Effector memory CD8-positive, alpha-beta T cell (primary cell): ENCODE results near the gene PNLDC1.
"Not testable (repeated sequence)": the region's sequence is repeated elsewhere in the genome, so short reads cannot be mapped to it uniquely, and the experiment has no call there.

Experiments used
- ATAC-seq: fragments of 150-1000 bp; cut with Tn5 transposase; replicated peaks from 2 replicates; pipeline ENCODE4 v1.10.0; 2021; ENCODE audit warnings: mild to moderate bottlenecking, moderate library complexity
- DNase-seq, 3 experiments: peaks; one replicate each; pipeline ENCODE4 v3.0.0; 2021
- H3K27ac Mint-ChIP-seq, 2 donors: one replicate each; pipeline ENCODE4 v1.8.0; 2022; ENCODE audit warnings: mild to moderate bottlenecking in 2 of 2, mixed read lengths in 2 of 2, moderate library complexity in 2 of 2
- H3K27me3 Mint-ChIP-seq, 2 donors: one replicate each; pipeline ENCODE4 v1.8.0; 2022; ENCODE audit warnings: mixed read lengths in 2 of 2
- H3K36me3 Mint-ChIP-seq: one replicate; pipeline ENCODE4 v1.8.0; 2022; ENCODE audit warnings: mild to moderate bottlenecking, moderate library complexity, mixed read lengths; ENCODE audit not compliant: insufficient read depth
- H3K4me1 Mint-ChIP-seq, 2 donors: one replicate each; pipeline ENCODE4 v1.8.0; 2022; ENCODE audit warnings: low read depth in 2 of 2, mixed read lengths in 2 of 2
- H3K4me3 Mint-ChIP-seq, 2 donors: one replicate each; pipeline ENCODE4 v1.8.0; 2022; ENCODE audit warnings: mild to moderate bottlenecking in 2 of 2, mixed read lengths in 2 of 2, moderate library complexity in 2 of 2
- H3K9me3 Mint-ChIP-seq, 2 donors: one replicate each; pipeline ENCODE4 v1.8.0; 2022; ENCODE audit warnings: mixed read lengths in 2 of 2

PNLDC1 gene

GRCh38 chr6:159816775-159817174 lies 16.7 kb downstream of the PNLDC1 start:
- H3K27ac Mint-ChIP-seq, H3K9me3 Mint-ChIP-seq, ATAC-seq: not testable (repeated sequence)

GRCh38 chr6:159817951-159818739 lies 18.1 kb downstream of the PNLDC1 start:
- peaks cover 0 to 7% of the 10 kb centered on the region in 2 donors for H3K27me3 Mint-ChIP-seq

More at GRCh38 chr6:159816775-159817174, 16.7 kb downstream of the PNLDC1 start:
- not testable (repeated sequence) for H3K36me3 Mint-ChIP-seq, DNase-seq, H3K4me3 Mint-ChIP-seq, H3K27me3 Mint-ChIP-seq
- H3K4me1 Mint-ChIP-seq, result peaks cover 16% of the 10 kb centered on the region in 2 donors

GRCh38 chr6:159819098-159819497 lies 19.0 kb downstream of the PNLDC1 start:
- Mint-ChIP-seq H3K4me3 (peak overlapping the region in 1 of 2 donors; percentile 74), H3K27ac (peak overlapping the region in 1 of 2 donors; percentile 62), H3K9me3 (no peaks in the 10 kb centered on the region), H3K36me3 (no peaks in the 10 kb centered on the region), H3K4me1 (peaks cover 16% of the 10 kb centered on the region in 2 donors), H3K27me3 (peaks cover 0 to 10% of the 10 kb centered on the region in 2 donors)
- ATAC-seq (no peak), DNase-seq (no peak)

More at GRCh38 chr6:159817951-159818739, 18.1 kb downstream of the PNLDC1 start:
- no peaks in the 10 kb centered on the region for H3K36me3 Mint-ChIP-seq
- ATAC-seq (no peak), DNase-seq (no peak)
- H3K4me1 Mint-ChIP-seq, result peaks cover 16% of the 10 kb centered on the region in 2 donors
- H3K4me3 Mint-ChIP-seq, result no peak overlapping the region
- H3K9me3 Mint-ChIP-seq, result no peaks in the 10 kb centered on the region
- no peak overlapping the region for H3K27ac Mint-ChIP-seq

GRCh38 chr6:159819932-159820640 lies 20.0 kb downstream of the PNLDC1 start:
- no peaks in the 10 kb centered on the region for H3K9me3 Mint-ChIP-seq
- DNase-seq, result peak in 1 of 3 experiments; percentile 4
- peak overlapping the region; percentile 72 to 74 for H3K4me3 Mint-ChIP-seq
- ATAC-seq, result peak; percentile 80
- peaks cover 16% of the 10 kb centered on the region in 2 donors for H3K4me1 Mint-ChIP-seq
- no peaks in the 10 kb centered on the region for H3K36me3 Mint-ChIP-seq
- peak overlapping the region; percentile 54 to 62 for H3K27ac Mint-ChIP-seq
- H3K27me3 Mint-ChIP-seq, result peaks cover 0 to 10% of the 10 kb centered on the region in 2 donors

GRCh38 chr6:159821122-159821521 lies 21.0 kb downstream of the PNLDC1 start:
- Mint-ChIP-seq H3K9me3 (no peaks in the 10 kb centered on the region), H3K27ac (no peak overlapping the region), H3K4me3 (no peak overlapping the region)

GRCh38 chr6:159821726-159822125 lies 21.6 kb downstream of the PNLDC1 start:
- Mint-ChIP-seq H3K36me3 (no peaks in the 10 kb centered on the region), H3K27ac (no peak overlapping the region), H3K4me1 (peaks cover 16% of the 10 kb centered on the region in 2 donors), H3K4me3 (no peak overlapping the region), H3K27me3 (peaks cover 0 to 10% of the 10 kb centered on the region in 2 donors), H3K9me3 (no peaks in the 10 kb centered on the region)
- no peak for DNase-seq
- ATAC-seq, result no peak

More at GRCh38 chr6:159821122-159821521, 21.0 kb downstream of the PNLDC1 start:
- no peaks in the 10 kb centered on the region for H3K36me3 Mint-ChIP-seq
- DNase-seq, result no peak
- H3K4me1 Mint-ChIP-seq, result peaks cover 16% of the 10 kb centered on the region in 2 donors
- peaks cover 0 to 10% of the 10 kb centered on the region in 2 donors for H3K27me3 Mint-ChIP-seq
- no peak for ATAC-seq

DNA sequence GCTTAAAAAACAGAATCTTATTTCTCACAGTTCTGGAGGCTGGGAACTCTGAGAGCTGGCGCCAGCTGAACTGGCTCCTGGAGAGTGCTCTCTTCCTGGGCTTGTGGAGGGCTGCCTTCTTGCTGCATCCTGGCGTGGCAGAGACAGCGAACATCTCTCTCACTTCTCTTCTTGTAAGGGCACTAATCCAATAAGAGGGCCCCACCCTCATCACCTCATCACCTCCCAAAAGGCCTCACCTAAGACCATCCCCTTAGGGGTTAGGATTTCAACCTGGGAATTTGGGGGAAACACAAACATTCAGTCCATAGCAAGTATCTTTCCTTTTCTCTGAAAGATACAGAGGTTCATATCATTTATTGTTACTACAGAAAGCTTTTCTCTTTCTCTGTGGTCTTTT lies 23.9 kb downstream of the PNLDC1 start:
- Mint-ChIP-seq H3K36me3 (no peaks in the 10 kb centered on the region), H3K27ac (no peak overlapping the region), H3K4me3 (no peak overlapping the region), H3K4me1 (peaks cover 16% of the 10 kb centered on the region in 2 donors), H3K9me3 (no peaks in the 10 kb centered on the region), H3K27me3 (peaks cover 0 to 10% of the 10 kb centered on the region in 2 donors)
- DNase-seq (no peak), ATAC-seq (no peak)

DNA sequence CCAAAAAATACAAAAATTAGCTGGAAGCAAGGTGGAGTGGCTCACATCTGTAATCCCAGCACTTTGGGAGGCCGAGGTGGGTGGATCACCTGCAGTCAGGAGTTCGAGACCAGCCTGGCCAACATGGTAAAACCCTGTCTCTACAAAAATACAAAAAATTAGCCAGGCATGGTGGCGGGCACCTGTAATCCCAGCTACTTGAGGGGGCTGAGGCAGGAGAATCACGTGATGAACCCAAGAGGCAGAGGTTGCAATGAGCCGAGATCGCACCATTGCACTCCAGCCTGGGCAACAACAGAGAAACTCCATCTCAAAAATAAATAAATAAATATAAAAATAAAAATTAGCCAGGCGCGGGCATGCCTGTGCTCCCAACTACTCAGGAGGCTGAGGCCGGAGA lies 24.6 kb downstream of the PNLDC1 start:
- not testable (repeated sequence) for H3K27me3 Mint-ChIP-seq, DNase-seq, H3K4me3 Mint-ChIP-seq, H3K9me3 Mint-ChIP-seq, ATAC-seq, H3K27ac Mint-ChIP-seq, H3K36me3 Mint-ChIP-seq
- H3K4me1 Mint-ChIP-seq, result peaks cover 11 to 12% of the 10 kb centered on the region in 2 donors

- H3K9me3 Mint-ChIP-seq, result no peaks in the 10 kb centered on the region
- H3K4me3 Mint-ChIP-seq, result no peak overlapping the region
- ATAC-seq (no peak), DNase-seq (no peak)
- H3K4me1 Mint-ChIP-seq, result peaks cover 0 to 5% of the 10 kb centered on the region in 2 donors
- H3K36me3 Mint-ChIP-seq, result no peaks in the 10 kb centered on the region
- H3K27me3 Mint-ChIP-seq, result peaks cover 7 to 21% of the 10 kb centered on the region in 2 donors
- H3K27ac Mint-ChIP-seq, result no peak overlapping the region
Observed at GRCh38 chr6:159826004-159826403, 25.9 kb downstream of the PNLDC1 start.

DNA sequence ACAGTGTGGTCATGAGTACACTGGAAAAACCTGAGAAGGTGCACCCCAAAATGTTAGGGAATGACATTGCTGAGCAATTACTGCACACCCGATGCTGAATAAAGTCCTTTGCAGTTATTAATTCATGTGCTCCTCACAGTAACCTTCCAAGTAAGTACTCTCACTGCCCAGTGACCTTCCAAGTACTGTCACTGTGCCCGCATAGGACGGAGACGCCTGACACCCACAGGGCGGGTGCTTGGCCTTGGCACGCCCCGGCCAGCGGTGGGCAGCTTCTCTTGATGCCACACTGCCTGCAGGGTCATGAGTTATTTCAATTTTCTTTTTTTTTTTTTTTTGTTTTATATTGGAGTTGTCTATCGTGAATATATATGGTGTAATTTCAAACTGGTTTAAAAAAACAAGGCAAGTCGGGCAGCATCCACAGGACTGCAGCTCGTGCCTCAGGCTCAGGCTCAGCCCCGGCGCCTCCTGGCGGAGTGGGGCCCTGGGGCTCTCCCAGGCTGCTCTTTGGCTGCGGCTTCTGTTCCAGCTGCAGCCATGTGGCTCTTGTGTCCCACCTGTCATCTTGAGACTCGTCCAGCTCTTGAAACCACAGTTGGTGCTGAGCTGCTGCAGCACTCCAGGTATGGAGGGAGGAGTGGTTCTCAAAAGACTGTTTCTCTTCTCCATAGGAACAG lies 27.0 kb downstream of the PNLDC1 start:
- H3K36me3 Mint-ChIP-seq, result no peaks in the 10 kb centered on the region
- no peak overlapping the region for H3K27ac Mint-ChIP-seq
- H3K27me3 Mint-ChIP-seq, result peaks cover 9 to 27% of the 10 kb centered on the region in 2 donors
- DNase-seq (no peak), ATAC-seq (no peak)
- H3K4me3 Mint-ChIP-seq, result no peak overlapping the region
- H3K4me1 Mint-ChIP-seq, result peaks cover 0 to 6% of the 10 kb centered on the region in 2 donors
- no peaks in the 10 kb centered on the region for H3K9me3 Mint-ChIP-seq

DNA sequence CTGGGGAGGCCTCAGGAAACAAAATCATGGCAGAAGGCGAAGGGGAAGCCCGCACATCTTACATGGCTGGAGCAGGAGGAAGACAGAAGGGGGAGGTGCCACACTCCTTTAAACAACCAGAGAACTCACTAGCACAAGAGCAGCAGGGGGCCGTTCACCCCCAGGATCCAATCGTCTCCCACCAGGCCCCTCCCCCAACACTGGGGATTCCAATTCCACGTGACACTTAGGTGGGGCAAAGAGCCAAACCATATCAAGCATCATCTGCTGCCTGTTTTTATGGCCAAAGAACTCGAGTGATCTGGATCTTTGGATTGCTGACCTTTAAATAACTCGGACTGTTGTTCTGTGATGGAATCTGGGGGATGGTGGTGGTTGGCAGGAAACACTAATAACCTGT lies 28.0 kb downstream of the PNLDC1 start:
- DNase-seq, result no peak

GRCh38 chr6:159829526-159829925 lies 29.4 kb downstream of the PNLDC1 start:
- no peaks in the 10 kb centered on the region for H3K36me3 Mint-ChIP-seq
- no peak for DNase-seq
- no peaks in the 10 kb centered on the region for H3K9me3 Mint-ChIP-seq
- no peak overlapping the region for H3K4me3 Mint-ChIP-seq
- H3K27ac Mint-ChIP-seq, result no peak overlapping the region
- H3K4me1 Mint-ChIP-seq, result peaks cover 0 to 6% of the 10 kb centered on the region in 2 donors
- no peak for ATAC-seq
- H3K27me3 Mint-ChIP-seq, result peaks cover 9 to 17% of the 10 kb centered on the region in 2 donors

More for the DNA sequence above, 28.0 kb downstream of the PNLDC1 start:
- H3K36me3 Mint-ChIP-seq, result no peaks in the 10 kb centered on the region
- H3K4me1 Mint-ChIP-seq, result peaks cover 0 to 6% of the 10 kb centered on the region in 2 donors
- no peak overlapping the region for H3K27ac Mint-ChIP-seq
- ATAC-seq, result no peak
- H3K4me3 Mint-ChIP-seq, result no peak overlapping the region
- no peaks in the 10 kb centered on the region for H3K9me3 Mint-ChIP-seq
- H3K27me3 Mint-ChIP-seq, result peaks cover 9 to 21% of the 10 kb centered on the region in 2 donors
